ENCODE results near the gene MYOM1.

- TF ChIP-seq CTCF (conservative IDR thresholded peaks at IDR 0.05 in 1 of 2, IDR thresholded peaks at IDR 0.05 in 1 of 2; ENCODE audit: extremely low read depth in 1 of 2, insufficient read depth in 1 of 2, low read depth in 1 of 2, low read length in 2 of 2) (no peak), EZH2 (IDR thresholded peaks at IDR 0.05; ENCODE audit: borderline replicate concordance, low read length) (no peak)
Measured at GRCh38 chr18:3171631-3172030, 48.1 kb downstream of the MYOM1 start.

Data from mammary epithelial cell (primary cell).